ENCODE data around the gene GCNA. TPM values are rescaled to one million over a fixed set of nuclear protein-coding genes. Genes with fewer than 3 reads are reported as not detected.

The GCNA gene, protein sequence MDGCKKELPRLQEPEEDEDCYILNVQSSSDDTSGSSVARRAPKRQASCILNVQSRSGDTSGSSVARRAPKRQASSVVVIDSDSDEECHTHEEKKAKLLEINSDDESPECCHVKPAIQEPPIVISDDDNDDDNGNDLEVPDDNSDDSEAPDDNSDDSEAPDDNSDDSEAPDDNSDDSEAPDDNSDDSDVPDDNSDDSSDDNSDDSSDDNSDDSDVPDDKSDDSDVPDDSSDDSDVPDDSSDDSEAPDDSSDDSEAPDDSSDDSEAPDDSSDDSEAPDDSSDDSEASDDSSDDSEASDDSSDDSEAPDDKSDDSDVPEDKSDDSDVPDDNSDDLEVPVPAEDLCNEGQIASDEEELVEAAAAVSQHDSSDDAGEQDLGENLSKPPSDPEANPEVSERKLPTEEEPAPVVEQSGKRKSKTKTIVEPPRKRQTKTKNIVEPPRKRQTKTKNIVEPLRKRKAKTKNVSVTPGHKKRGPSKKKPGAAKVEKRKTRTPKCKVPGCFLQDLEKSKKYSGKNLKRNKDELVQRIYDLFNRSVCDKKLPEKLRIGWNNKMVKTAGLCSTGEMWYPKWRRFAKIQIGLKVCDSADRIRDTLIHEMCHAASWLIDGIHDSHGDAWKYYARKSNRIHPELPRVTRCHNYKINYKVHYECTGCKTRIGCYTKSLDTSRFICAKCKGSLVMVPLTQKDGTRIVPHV
- 1 to 10 TPM in 3 of 6 experiments, under 1 TPM in 3; 0.37 to 1.7 (median 0.95) TPM for total RNA-seq
- long read RNA-seq: 0 reads

DNA sequence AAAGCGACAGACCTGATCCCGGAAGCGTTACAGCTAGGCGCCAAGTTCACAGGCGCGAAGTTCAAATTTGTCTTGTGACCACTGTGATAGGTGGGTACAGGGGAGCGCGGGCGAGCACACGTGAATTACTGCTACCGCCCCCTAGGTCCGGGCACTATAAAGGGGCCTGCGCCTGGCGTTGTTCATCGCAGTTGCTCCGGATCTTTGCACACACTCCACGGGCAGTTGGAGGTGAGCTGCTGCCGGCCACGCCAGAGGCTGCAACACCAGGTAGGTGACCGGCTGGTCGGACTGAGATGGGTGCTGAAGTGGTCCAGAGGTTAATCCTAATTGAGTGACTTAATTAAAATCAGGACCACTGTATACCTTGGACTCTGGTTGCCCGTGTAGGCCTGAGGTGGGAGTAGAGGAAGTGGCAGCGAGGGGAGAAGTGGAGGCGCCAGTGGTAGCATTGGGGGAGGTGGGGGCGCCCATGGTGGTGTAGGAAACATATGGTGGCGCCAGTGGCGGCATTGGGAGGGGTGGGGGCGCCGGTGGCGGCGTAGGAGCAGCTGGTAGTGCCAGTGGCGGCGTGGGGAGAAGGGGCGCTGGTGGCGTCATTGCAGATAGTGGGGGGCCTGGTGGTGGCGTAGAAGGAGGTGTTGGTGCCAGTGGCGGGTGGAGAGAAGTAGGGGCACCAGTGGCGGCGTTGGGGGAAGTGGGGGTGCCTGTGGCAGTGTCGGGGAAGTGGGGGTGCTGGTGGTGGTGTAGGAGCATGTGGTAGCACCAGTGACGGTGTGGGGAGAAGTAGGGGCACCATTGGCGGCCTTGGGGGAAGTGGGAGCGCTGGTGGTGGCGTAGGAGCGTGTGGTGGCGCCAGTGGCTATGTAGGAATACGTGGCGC lies at the start of gene GCNA:
TSS of gene GCNA (plus strand) at position 185 of the 883 bp plus-strand sequence. CDS start 2,385 bp downstream, outside the sequence.
- DNase-seq: no peak
- no peaks in the 10 kb centered on the region for H3K9me3 ChIP-seq
- H3K36me3 ChIP-seq: peaks cover 3 to 10% (median 5%) of the 10 kb centered on the region in 4 donors
- H3K4me1 ChIP-seq: no peaks in the 10 kb centered on the region
- peak in 1 of 4 donors; percentile 28 for ATAC-seq
- H3K27ac ChIP-seq: no peak within 1 kb of the TSS
- H3K4me3 ChIP-seq: no peak within 1 kb of the TSS
- intact Hi-C loops (cut with DNase I): no loop called here
- WGBS (ENCODE audit: insufficient coverage, low coverage, low lambda C conversion rate, missing lambda C conversion rate): 90% methylated on average over 39 of the region's 48 CpGs
- H3K27me3 ChIP-seq: no peaks in the 10 kb centered on the region
- TF ChIP-seq, protein P1, sequence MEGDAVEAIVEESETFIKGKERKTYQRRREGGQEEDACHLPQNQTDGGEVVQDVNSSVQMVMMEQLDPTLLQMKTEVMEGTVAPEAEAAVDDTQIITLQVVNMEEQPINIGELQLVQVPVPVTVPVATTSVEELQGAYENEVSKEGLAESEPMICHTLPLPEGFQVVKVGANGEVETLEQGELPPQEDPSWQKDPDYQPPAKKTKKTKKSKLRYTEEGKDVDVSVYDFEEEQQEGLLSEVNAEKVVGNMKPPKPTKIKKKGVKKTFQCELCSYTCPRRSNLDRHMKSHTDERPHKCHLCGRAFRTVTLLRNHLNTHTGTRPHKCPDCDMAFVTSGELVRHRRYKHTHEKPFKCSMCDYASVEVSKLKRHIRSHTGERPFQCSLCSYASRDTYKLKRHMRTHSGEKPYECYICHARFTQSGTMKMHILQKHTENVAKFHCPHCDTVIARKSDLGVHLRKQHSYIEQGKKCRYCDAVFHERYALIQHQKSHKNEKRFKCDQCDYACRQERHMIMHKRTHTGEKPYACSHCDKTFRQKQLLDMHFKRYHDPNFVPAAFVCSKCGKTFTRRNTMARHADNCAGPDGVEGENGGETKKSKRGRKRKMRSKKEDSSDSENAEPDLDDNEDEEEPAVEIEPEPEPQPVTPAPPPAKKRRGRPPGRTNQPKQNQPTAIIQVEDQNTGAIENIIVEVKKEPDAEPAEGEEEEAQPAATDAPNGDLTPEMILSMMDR (IDR thresholded peaks at IDR 0.05): no peak
- TF ChIP-seq POLR2A (IDR thresholded peaks at IDR 0.05): no peak

DNA sequence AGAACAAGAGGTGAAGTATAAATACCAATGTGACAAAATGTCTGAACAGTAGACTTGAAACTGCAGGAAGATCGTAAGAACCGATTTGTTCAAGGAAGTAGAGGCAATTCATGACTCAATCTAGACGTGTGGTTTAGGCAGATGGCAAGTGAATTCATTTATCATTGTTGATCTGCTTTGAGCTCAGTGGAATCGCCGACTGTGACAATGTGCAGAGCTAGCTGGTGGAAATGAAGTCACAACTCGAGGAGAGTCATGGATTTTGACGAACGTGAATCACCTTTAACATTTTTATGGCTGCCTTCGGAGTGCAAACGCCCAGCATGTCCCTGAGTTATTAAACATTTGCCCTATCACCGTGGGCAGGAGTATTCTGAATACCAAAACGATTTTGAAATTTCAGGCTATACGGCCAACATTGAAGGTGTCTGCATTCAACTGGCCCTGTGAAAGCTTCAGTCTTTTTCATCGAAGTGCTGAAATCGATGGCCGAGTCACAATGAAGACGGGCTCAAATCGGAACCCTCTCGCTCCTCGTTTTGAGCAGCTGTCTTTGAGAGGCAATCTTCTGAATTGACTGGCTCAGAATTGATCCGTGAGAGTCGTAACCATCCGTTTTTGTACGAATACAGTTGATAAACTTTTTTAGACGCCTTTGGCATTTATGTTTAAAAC lies 46.0 kb upstream of the GCNA start:
- H3K4me3 ChIP-seq: peak overlapping the region; percentile 35 to 69 (median 66)
- 18% methylated on average over 19 of the region's 25 CpGs for WGBS (ENCODE audit: insufficient coverage, low coverage, low lambda C conversion rate, missing lambda C conversion rate)
- ATAC-seq (peak; percentile 21 to 29 (median 22)), DNase-seq (no peak)
- H3K9me3 ChIP-seq: no peaks in the 10 kb centered on the region
- intact Hi-C loops (cut with DNase I): no loop called here
- H3K36me3 ChIP-seq: no peaks in the 10 kb centered on the region
- H3K27ac ChIP-seq: peak overlapping the region; percentile 81 to 89 (median 86)
- peaks cover 0 to 4% (median 0%) of the 10 kb centered on the region in 4 donors for H3K4me1 ChIP-seq
- no peak for TF ChIP-seq POLR2A (IDR thresholded peaks at IDR 0.05)
- TF ChIP-seq, protein P1 (IDR thresholded peaks at IDR 0.05): no peak
- no peaks in the 10 kb centered on the region for H3K27me3 ChIP-seq

DNA sequence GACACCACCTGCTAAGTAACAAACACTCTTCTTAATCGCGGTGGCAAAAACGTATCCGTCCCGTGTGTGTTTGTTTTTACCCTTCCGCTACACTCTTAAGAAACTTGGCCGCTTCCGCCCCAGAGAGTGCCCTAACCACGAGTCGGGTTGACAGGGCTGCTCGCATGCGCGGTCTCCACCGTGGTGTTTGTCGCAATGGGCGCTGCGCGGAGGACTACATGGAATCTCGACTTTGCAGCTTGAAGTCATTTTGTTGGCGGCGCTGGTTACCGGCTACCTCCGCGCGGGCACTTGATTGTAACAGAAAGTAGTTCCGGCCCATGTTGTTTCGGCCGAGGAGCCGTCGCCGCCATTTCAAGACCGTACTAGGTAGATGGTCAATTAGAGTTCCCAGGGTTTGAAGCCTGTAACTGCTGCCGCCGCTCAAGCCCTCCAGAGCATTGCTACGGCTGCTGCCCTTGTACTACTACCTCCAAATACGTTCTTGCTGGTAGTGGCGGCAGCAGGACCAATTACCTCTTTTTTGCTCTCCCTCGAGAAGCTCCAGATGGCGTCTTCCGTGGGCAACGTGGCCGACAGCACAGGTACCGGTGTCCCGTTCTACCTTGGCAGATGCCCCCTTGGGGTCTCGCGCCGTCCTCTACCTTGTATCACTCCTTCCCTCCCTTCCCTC lies 45.3 kb upstream of the GCNA start, which contains the start of gene OGT:
TSS of gene OGT (plus strand) at position 352 of the 673 bp plus-strand sequence. CDS start at position 548, 196 bp downstream.
- ATAC-seq (peak; percentile 90 to 96 (median 92)), DNase-seq (peak; percentile 93 to 96 (median 94))
- peak within 1 kb of the TSS; percentile 35 to 69 (median 66) for H3K4me3 ChIP-seq
- no peaks in the 10 kb centered on the region for H3K36me3 ChIP-seq
- peak; percentile 60 for TF ChIP-seq POLR2A (IDR thresholded peaks at IDR 0.05)
- TF ChIP-seq, protein P1 (IDR thresholded peaks at IDR 0.05): no peak
- peak within 1 kb of the TSS; percentile 81 to 89 (median 86) for H3K27ac ChIP-seq
- H3K9me3 ChIP-seq: no peaks in the 10 kb centered on the region
- 13% methylated on average over 27 of the region's 47 CpGs for WGBS (ENCODE audit: insufficient coverage, low coverage, low lambda C conversion rate, missing lambda C conversion rate)
- intact Hi-C loops (cut with DNase I): no loop called here
- peaks cover 0 to 4% (median 1%) of the 10 kb centered on the region in 4 donors for H3K4me1 ChIP-seq
- H3K27me3 ChIP-seq: no peaks in the 10 kb centered on the region
